ENCODE data around the gene C2CD5. TPM values are rescaled to one million over a fixed set of nuclear protein-coding genes. Genes with fewer than 3 reads are reported as not detected.

The C2CD5 gene
- total RNA-seq, 3 donors from 2014 or later (not counting 1 experiment from before 2014, with no cell fraction given): 31.2 to 42.8 (median 41.9) TPM

DNA sequence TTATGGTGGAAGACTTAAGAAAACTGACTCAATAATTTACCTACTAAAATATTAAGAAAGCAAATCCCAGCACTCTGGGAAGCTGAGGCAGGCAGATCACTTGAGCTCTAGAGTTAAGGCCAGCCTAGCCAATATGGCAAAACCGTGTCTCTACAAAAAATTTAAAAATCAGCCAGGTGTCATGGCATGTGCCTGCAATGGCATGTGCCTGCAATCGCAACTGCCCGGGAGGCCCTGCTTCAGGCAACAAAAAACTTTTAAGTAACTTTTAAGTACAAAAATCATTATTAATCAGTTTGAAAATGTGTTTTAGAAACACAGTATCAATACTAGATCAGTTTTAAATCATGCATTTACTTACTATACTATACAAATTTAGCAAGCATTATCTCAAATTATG lies 17.5 kb downstream of the C2CD5 start:
- no peaks in the 10 kb centered on the region for H3K27me3 Mint-ChIP-seq (ENCODE audit: low read depth in 2 of 2)
- WGBS (ENCODE audit: insufficient coverage): 99% methylated on average over 3 of the region's 3 CpGs
- no peaks in the 10 kb centered on the region for H3K9me3 ChIP-seq (ENCODE audit: control insufficient read depth, insufficient read depth, low read length)
- DNase-seq: no peak
- no peak overlapping the region for H3K4me3 ChIP-seq (ENCODE audit: low read length)
- no peaks in the 10 kb centered on the region for H3K4me1 ChIP-seq (ENCODE audit: control insufficient read depth, insufficient read depth, low read length)
- H3K4me3 Mint-ChIP-seq: no peak overlapping the region
- no peaks in the 10 kb centered on the region for H3K36me3 Mint-ChIP-seq
- H3K4me1 Mint-ChIP-seq: no peaks in the 10 kb centered on the region
- no peak overlapping the region for H3K27ac Mint-ChIP-seq
- peaks cover 63% of the 10 kb centered on the region for H3K36me3 ChIP-seq (ENCODE audit: control insufficient read depth, insufficient read depth, low read length)
- H3K27ac ChIP-seq (ENCODE audit: low read length): no peak overlapping the region
- ATAC-seq: no peak
- intact Hi-C loops (cut with micrococcal nuclease): loop anchor here (5.0 kb wide), 1 partner anchor 105 kb away; no protein-coding TSS in a partner anchor
- H3K9me3 Mint-ChIP-seq: no peaks in the 10 kb centered on the region
- TF ChIP-seq, protein P1, sequence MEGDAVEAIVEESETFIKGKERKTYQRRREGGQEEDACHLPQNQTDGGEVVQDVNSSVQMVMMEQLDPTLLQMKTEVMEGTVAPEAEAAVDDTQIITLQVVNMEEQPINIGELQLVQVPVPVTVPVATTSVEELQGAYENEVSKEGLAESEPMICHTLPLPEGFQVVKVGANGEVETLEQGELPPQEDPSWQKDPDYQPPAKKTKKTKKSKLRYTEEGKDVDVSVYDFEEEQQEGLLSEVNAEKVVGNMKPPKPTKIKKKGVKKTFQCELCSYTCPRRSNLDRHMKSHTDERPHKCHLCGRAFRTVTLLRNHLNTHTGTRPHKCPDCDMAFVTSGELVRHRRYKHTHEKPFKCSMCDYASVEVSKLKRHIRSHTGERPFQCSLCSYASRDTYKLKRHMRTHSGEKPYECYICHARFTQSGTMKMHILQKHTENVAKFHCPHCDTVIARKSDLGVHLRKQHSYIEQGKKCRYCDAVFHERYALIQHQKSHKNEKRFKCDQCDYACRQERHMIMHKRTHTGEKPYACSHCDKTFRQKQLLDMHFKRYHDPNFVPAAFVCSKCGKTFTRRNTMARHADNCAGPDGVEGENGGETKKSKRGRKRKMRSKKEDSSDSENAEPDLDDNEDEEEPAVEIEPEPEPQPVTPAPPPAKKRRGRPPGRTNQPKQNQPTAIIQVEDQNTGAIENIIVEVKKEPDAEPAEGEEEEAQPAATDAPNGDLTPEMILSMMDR (IDR thresholded peaks at IDR 0.05): no peak
- no peaks in the 10 kb centered on the region for H3K27me3 ChIP-seq (ENCODE audit: control insufficient read depth, insufficient read depth, low read length)

DNA sequence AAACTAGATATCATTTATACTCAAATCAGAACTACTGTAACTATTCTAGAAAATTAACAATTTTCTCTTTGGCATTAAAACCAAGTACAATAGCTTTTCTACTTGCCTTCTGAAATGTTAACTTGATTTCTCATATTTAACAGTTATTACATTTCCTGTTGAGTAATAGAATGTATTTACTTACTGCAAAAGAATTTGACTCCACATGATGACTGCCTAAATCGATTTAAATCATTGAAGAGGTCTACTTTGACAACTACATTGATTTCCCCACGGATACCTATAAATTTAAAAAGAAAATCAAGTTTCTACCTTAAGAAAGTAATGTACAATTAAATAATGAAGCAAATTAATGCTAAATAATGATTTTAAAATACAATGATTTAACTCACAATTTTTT lies 18.9 kb downstream of the C2CD5 start:
- Histone ChIP-seq H3K9me3 (ENCODE audit: control insufficient read depth, insufficient read depth, low read length) (no peaks in the 10 kb centered on the region), H3K4me3 (ENCODE audit: low read length) (no peak overlapping the region), H3K36me3 (ENCODE audit: control insufficient read depth, insufficient read depth, low read length) (peaks cover 60% of the 10 kb centered on the region), H3K27ac (ENCODE audit: low read length) (no peak overlapping the region), H3K4me1 (ENCODE audit: control insufficient read depth, insufficient read depth, low read length) (no peaks in the 10 kb centered on the region), H3K27me3 (ENCODE audit: control insufficient read depth, insufficient read depth, low read length) (no peaks in the 10 kb centered on the region)
- no CpG with 5 or more reads among the region's 2 CpGs for WGBS (ENCODE audit: insufficient coverage)
- no peaks in the 10 kb centered on the region for H3K9me3 Mint-ChIP-seq
- DNase-seq (no peak), ATAC-seq (no peak)
- TF ChIP-seq, protein P1 (IDR thresholded peaks at IDR 0.05): no peak
- H3K27me3 Mint-ChIP-seq (ENCODE audit: low read depth in 2 of 2): no peaks in the 10 kb centered on the region
- H3K36me3 Mint-ChIP-seq: no peaks in the 10 kb centered on the region
- intact Hi-C loops (cut with micrococcal nuclease): loop anchor here (5.0 kb wide), 1 partner anchor 107 kb away; no protein-coding TSS in a partner anchor
- H3K4me1 Mint-ChIP-seq: no peaks in the 10 kb centered on the region
- H3K27ac Mint-ChIP-seq: no peak overlapping the region
- no peak overlapping the region for H3K4me3 Mint-ChIP-seq

DNA sequence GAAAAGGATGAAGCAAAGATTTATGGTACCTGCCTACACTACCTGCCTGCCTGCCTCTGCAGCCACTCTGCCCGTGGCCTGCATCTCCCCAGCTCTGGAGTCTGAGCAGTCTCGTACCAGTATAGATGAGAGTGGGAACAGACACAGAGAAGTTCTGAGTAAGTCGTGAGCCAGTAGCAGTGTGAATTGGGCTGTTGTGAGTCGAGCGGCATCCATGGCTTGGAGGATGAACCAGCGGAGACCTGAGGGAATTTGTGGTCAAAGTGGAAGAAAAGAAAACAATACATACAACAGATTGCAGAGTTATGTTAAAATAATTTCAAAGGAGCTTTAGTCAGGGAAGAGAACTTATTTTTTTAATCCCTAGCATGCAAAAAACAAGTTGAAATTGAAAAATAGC lies 25.3 kb downstream of the C2CD5 start:
- Mint-ChIP-seq H3K4me1 (peaks cover 0 to 5% of the 10 kb centered on the region in 2 donors), H3K27me3 (ENCODE audit: low read depth in 2 of 2) (no peaks in the 10 kb centered on the region), H3K27ac (no peak overlapping the region), H3K36me3 (peaks cover 5% of the 10 kb centered on the region), H3K4me3 (no peak overlapping the region), H3K9me3 (no peaks in the 10 kb centered on the region)
- DNase-seq: no peak
- Histone ChIP-seq H3K9me3 (ENCODE audit: control insufficient read depth, insufficient read depth, low read length) (no peaks in the 10 kb centered on the region), H3K36me3 (ENCODE audit: control insufficient read depth, insufficient read depth, low read length) (peaks cover 53% of the 10 kb centered on the region), H3K27ac (ENCODE audit: low read length) (no peak overlapping the region), H3K4me1 (ENCODE audit: control insufficient read depth, insufficient read depth, low read length) (no peaks in the 10 kb centered on the region), H3K27me3 (ENCODE audit: control insufficient read depth, insufficient read depth, low read length) (no peaks in the 10 kb centered on the region), H3K4me3 (ENCODE audit: low read length) (no peak overlapping the region)
- TF ChIP-seq, protein P1 (IDR thresholded peaks at IDR 0.05): no peak
- intact Hi-C loops (cut with micrococcal nuclease): no loop called here
- ATAC-seq: no peak
- 94% methylated on average over 5 of the region's 6 CpGs for WGBS (ENCODE audit: insufficient coverage)

DNA sequence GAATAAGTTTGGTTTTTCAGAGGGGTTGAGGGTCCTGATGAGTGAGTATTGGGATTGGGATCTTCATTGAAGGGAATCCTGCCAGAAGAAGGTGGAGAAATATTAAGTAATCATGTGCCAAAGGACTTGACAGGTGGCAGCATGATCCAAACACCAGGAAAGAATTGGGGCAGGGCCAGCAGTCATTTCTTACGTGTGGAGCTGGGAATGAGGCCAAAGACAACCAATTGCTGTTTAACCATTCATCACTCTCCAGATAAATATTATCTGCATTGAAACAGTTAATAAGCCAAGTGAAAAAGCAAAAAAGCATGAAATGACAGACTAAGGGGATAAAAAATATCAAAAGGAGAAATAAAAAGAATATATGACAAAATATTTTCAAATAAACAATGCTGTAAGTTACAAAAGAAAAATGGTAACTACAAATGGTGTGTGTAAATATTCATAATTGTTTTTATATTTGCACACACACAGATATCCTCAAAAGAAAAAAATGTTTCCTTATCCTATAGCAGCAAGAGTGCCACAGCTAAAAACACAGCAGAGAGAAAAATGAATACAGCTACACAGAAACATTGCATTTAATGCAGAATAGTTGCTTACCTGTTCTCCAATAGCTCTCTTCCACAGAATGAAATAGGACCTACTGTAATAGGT lies 26.2 kb downstream of the C2CD5 start:
- Mint-ChIP-seq H3K4me1 (peaks cover 0 to 5% of the 10 kb centered on the region in 2 donors), H3K9me3 (no peaks in the 10 kb centered on the region), H3K27me3 (ENCODE audit: low read depth in 2 of 2) (no peaks in the 10 kb centered on the region), H3K27ac (no peak overlapping the region), H3K36me3 (peaks cover 5% of the 10 kb centered on the region), H3K4me3 (no peak overlapping the region)
- Histone ChIP-seq H3K9me3 (ENCODE audit: control insufficient read depth, insufficient read depth, low read length) (no peaks in the 10 kb centered on the region), H3K27ac (ENCODE audit: low read length) (no peak overlapping the region), H3K4me3 (ENCODE audit: low read length) (no peak overlapping the region), H3K27me3 (ENCODE audit: control insufficient read depth, insufficient read depth, low read length) (no peaks in the 10 kb centered on the region), H3K4me1 (ENCODE audit: control insufficient read depth, insufficient read depth, low read length) (no peaks in the 10 kb centered on the region), H3K36me3 (ENCODE audit: control insufficient read depth, insufficient read depth, low read length) (peaks cover 50% of the 10 kb centered on the region)
- 100% methylated on average over 1 of the region's 1 CpG for WGBS (ENCODE audit: insufficient coverage)
- intact Hi-C loops (cut with micrococcal nuclease): no loop called here
- DNase-seq: no peak
- TF ChIP-seq, protein P1 (IDR thresholded peaks at IDR 0.05): no peak
- no peak for ATAC-seq

Data from natural killer cell (primary cell).